Measurements from ENCODE around the gene RPS6KA3.

RPS6KA3 gene

GRCh38 chrX:20266810-20267606, at the start of gene RPS6KA3:
Gene RPS6KA3 (minus strand): TSS chrX:20266909. CDS start chrX:20266632, 277 bp downstream.
- peak; percentile 84 for DNase-seq

GRCh38 chrX:20315140-20315539, 48.4 kb upstream of the RPS6KA3 start:
- DNase-seq = peak; percentile 23

- DNase-seq = no peak
Observed at GRCh38 chrX:20313899-20314298, 47.2 kb upstream of the RPS6KA3 start.

GRCh38 chrX:20312018-20312417, 45.3 kb upstream of the RPS6KA3 start:
- DNase-seq = no peak

DNA sequence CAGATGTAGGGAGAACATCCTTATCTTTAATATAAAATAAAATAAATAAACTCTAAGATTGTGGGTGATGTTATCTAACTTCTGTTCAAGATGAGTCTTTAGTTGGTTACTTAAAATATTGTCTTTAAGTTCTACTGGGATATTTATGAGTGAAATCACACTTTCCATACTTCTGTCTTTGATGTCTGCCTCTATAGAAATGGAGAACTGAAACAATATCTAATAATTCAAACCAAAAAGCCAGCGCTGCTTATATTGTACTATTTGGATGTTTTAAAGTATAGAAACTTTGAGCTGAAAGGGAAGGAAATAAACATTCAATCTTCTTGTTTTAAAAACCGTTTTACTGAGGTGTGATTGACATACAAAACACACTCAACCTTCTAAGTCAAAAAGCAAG, 44.8 kb upstream of the RPS6KA3 start:
- no peak for DNase-seq

GRCh38 chrX:20309806-20310205, 43.1 kb upstream of the RPS6KA3 start:
- no peak for DNase-seq

GRCh38 chrX:20306668-20307067, 40.0 kb upstream of the RPS6KA3 start:
- DNase-seq = no peak

DNA sequence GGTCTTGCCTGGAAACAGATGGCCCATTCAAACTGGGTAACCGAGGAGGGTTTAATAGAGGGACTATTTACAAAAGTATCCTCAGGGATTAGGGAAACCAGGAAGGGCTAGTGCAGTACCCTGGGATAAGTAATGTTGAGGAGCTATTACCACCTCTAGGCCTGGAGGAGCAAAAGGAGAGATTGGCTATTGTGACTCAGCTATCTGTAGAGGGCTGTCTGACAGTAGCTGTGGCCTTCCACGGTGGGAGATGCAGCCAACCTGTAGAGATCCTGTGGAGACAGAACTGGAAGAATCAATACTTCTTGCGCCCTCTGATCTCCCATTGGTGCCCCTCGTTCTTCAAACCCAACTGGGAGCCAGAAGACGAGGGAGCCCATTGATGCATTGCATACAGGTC, 34.1 kb upstream of the RPS6KA3 start:
- DNase-seq = no peak

DNA sequence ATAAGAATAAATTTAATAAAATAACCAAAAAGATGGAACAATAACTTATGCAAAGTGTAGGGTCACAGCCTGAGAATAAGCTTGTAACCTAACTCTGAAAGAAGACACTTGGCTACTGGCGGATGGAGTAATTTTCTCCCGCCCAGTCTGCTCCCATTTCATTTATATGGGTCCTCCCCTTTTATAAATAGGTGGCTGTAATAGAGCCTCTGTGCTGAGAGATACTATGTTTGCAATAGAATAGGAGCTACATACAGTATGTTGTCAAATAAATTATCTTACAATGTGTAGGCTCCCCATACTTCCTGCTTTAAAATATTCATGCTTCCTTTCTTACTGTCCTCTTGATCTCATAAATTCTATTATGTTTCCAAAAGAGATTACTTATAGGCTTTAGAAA, 28.2 kb upstream of the RPS6KA3 start:
- DNase-seq = no peak

DNA sequence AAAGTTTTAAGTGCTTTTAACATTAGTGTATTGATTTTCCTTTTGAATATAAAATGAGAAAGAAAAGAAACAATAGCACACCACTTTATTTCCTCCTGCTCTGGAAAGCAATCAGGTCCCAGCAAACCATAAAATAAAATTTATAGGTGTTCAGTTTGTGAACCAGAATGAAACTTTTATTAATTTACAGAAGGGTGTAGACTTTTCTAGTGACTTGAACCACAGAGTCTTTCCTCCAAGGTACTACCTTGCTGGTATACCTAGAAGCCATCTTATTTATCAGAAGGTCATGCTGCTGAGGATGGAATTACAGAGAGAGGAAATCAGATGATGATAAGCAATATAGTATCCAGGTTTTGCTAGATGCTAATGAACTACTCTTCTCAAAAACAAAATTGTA, 27.6 kb upstream of the RPS6KA3 start:
- no peak for DNase-seq

DNA sequence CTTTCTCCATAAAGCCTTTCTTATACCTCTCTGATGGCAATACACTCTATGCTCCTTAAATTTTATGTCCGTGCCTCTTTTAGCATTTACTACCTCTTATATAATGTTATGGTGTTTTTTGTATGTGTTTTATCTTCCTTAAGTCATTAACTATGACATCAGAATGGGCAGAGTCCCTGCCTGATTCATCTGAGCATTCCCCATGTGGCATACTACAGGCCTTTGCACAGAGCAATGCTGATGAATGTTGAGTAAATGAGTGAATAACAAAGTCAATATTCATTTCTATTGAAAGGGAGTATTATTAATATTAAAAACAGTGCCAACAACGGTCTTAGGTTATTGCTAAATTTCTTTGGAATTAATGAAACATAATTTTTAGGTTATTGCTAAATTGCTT, 18.8 kb upstream of the RPS6KA3 start:
- no peak for DNase-seq

- DNase-seq = no peak
Observed at GRCh38 chrX:20284992-20285391, 18.3 kb upstream of the RPS6KA3 start.

- no peak for DNase-seq
Observed at GRCh38 chrX:20284444-20284843, 17.7 kb upstream of the RPS6KA3 start.

DNA sequence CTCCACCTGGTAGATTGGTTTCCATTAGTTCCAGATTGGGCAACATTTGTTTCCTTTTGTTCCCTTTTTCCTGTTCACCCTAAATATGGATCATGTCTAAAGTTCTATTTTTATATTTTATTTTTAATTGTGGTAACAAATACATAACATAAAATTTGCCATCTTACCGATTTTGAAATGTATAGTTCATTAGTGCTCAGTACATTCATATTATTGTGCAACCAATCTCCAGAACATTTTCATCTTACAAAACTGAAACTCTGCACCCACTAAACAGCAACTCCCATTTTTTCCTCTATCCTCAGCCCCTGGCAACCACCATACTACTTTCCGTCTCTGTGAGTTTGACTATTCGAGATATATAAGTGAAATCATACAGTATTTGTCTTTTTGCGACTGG, 14.2 kb upstream of the RPS6KA3 start:
- no peak for DNase-seq

- no peak for DNase-seq
Observed at GRCh38 chrX:20274121-20274520, 7.4 kb upstream of the RPS6KA3 start.

DNA sequence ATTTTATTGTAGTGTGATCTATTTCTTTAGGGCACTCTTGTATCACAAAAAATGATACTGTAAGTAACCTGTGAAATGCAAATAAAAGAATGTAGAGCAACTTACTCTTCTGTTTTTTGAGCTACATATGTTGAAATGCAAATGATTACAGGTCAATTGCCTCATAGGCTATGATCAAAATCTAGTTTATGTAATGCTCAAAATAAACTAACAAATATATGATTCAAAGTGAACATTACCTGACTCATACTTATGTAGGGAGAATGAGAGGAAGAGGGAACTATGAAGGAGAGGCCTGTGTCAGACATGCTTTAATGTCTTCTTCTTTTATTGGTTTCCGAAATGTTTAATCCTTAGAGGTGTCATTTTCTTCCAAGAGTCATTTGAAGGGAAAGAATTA, 5.0 kb upstream of the RPS6KA3 start:
- DNase-seq = no peak

DNA sequence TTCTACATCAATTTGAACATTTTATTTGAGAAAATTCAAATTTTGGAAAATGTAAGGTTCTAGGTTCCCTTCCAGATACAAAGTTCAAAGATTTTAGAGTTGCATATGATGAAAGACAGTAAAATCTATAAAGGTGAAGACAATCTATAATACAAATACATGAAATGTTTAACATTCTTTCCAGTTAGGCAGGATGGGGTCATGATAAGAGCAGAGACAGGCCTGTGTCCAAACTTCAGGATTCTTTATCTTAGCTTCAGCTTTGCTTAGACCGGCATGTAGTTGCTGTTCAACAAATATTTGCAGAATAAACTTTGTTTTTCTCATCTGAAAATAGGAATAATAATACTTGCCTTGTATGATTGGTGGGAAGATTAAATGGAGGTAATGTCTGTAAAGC, 4.5 kb upstream of the RPS6KA3 start:
- DNase-seq = no peak

GRCh38 chrX:20270562-20270890, 3.8 kb upstream of the RPS6KA3 start:
- DNase-seq = no peak

GRCh38 chrX:20269848-20270561, 3.3 kb upstream of the RPS6KA3 start:
- DNase-seq = no peak

DNA sequence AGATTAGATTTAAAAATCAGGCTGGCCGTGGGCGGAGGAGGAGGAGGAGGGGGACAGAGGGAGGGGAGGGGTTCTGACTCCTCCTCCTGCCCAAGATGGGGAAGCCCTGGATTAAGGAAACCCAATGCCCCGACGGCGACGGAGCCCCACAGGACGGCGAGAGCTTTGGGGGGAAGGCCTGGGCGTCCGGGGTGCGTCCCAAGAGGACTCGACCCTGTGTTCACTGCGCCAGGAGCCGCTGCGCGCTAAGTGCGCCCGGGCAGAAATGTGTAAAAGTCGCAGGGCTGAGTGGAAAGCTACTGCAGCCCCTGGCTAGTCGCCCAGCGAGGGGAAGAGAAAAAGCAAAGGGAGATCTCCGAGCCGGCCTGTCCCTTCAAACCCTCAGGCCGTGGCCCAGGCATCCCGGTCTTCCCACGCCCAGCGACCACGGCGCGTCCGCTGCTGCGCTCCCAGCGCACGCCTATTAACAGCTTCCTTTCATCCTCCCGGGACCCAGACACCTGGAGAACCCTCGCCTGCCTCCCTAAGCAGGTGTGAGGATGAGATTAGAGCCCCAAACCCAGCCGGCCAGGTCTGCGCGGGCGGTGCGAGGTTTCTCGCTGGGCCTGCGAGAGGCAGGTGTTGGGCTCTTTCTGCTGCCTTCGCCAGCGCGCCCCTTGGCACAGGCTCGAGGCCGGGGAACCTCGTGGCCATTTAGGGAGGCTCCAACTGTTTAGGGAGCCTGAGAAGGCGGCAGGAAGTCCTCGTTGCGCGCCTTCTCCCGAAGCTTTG, 1.4 kb upstream of the RPS6KA3 start:
- DNase-seq = peak; percentile 22

DNA sequence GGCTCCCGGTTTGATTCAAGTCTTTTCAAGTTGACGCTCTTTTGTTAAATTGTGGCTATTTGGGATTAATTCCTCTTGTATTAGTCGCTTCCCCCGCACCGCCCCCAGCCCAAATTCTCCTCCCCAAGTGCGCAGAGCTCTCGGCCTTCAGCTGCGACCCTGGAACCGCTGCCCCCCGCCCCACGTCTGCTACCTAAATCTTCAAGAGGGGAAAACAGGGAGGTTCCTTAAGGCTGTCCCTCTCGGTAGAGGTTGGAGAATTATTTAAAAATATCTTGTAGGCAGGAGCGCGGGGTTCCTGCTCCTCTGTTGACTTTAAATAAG, 860 bp upstream of the RPS6KA3 start:
- DNase-seq = no peak

DNA sequence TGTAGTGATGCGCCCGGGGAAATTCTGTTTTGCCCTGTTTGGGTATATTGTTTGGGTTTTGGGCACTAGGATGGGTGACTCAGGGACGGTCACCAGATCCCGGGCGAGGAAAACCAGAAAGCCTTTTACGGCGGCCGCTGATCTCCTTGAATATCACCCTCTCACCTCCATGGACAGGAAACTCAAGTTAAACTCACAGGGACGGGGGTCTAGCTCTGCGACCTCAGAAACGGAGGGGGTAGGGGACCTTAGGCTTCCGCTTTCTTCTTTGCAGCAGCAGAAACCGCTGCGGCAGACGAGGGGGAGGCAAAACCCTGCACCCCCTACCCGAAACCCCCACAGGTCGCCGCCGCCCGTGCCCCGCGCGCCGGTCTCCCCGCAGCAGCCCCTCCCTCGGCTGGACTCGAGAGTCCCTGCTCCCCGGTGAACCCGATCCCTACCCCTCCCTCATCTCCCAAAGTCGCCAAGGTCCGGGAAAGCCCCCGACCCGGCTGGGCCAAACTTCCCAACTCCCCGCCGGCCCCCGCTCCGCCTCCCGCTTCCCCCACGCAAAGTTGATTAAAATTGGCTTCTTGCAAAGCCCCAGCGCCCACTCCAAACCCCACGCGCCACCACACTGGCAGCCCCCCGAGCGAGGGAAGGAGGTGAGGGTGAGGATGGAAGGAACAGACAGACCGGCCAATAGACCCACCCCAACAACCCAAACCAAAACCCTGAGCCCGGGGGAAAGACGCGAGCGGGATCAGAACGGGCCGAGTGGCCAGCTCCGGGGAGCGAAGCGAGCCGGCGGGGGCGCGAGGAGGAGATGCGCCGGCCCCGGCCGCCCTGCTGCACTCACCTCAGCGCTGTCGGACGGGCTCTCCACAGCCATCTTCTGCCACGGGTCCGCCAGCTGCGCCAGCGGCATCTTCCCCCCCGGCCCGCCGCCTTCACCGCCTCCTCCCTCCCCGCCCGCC, 705 bp downstream of the RPS6KA3 start:
- DNase-seq = no peak

GRCh38 chrX:20265221-20265725, 1.4 kb downstream of the RPS6KA3 start:
- no peak for DNase-seq
